ENCODE data around the gene EDC4.

- TF ChIP-seq POLR2A (IDR thresholded peaks at IDR 0.05) (no peak), CTCF (IDR thresholded peaks at IDR 0.05) (no peak)
Observed at GRCh38 chr16:67926181-67926750, 53.4 kb downstream of the EDC4 start.

All from gastroesophageal sphincter (tissue), 3 donors.